GM18507 (cell line): ENCODE results near the gene TGM1.
A peak's percentile ranks its signal among the peaks of the same experiment; 100 is the strongest.

ENCODE experiments used
- DNase-seq: peaks from one replicate; pipeline ENCODE4 v3.0.0; 2011; ENCODE audit warnings: low read depth; ENCODE audit not compliant: insufficient read length; ENCODE audit errors: extremely low spot score
- FAIRE-seq: peaks from 2 replicates; lab custom pipeline; 2011; peaks lifted over from hg19 to GRCh38; lab: Jason Lieb, UNC

The TGM1 gene

DNA sequence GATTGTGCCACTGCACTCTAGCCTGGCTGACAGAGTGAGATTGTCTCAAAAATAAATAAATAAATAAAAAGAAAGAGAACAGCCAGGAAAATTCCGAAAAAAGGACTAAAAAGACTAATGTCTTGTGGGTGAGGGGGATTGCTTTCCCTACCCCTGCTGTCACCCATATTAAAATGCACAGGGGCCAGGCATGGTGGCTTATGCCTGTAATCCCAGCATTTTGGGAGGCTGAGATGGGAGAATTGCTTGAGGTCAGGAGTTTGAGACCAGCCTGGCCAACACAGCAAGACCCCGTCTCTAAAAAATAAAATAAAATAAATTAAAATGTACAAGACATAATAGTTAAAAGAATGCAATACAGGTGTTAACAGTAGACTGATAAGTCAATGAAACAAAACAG is 30.5 kb upstream of the TGM1 start:
- DNase-seq (no peak), FAIRE-seq (no peak)

DNA sequence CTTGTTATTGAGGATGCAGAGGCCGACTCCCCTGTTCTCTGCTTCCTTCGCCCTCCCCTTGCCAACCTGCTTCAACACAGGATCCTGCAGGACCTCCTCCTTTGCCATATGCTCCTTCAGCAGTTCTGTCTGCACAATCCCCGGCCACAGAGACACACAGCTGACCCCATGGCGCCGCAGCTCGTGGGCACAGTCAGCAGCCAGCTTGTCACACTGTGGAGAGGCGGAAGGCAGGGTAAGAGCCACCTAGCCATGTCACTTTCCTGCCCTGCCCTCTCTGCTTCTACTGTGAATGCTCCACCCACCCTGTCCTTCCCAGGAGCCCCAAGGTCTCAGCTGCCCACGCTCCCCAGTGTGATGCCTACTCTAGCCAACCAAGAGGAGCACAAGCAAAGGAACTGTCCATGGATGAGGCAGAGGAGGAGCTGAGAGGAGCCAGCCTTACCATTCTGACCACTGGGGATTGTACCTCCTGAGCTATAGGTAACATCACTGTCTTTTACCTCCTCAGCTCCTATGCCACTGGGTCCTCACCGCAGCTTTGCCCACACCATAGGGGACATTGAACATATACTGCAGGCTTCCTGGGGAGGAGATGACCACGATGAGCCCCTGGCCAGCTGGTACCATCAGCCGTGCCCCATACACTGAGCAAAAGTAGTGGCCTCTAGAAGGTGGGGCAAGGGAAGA is 29.3 kb upstream of the TGM1 start:
- DNase-seq: no peak
- no peak for FAIRE-seq

DNA sequence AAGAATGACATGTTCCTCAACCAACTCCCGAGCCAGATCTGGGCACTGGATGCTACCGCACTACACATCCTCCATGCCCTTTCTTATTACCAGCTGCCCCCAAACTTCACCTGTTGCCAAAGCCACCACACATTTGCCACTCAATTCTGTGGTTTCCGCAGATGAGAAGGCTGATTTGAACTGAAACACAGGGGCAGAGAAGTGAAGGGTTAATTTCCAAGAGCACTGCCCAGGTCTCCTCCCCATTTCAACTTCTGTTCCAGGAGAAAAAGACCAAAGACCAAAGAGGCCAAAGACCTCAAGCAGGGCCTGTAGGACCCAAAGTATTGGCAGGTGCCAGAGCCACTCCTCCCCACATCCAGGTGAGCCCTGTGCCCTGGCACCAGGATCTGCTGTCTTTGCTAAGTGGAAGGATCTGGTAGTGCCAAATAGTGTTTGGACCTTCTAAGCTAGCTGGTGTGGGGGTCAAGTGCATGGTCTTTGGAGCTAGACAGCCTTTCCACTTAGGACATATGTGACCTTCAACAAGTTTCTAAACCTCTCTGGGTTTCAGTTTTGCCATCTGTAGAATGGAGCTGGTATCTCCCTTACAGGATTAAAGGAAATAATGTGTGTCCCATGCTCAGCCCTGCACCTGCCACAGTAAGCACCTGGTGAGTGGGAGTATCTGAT is 28.6 kb upstream of the TGM1 start:
- no peak for FAIRE-seq

DNA sequence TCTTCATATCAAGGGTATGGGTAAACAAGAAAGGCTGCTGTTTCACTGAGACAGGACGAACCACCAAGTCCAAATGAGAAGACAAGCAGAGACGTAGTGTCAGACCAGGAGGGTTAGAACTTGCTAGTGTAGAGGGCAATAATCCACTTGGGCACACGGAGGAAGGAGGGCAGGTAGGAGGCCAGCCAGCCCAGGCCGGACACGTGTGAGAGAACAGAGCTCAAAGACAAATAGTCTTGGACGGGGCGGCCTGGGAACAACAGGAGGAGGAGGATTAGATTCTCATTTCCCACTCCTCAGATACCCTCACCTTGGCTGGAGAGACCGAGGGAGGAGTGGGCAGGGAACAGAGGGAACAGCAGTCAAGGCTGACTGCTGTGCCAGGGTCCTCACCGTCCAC is 27.8 kb upstream of the TGM1 start:
- FAIRE-seq (no peak), DNase-seq (no peak)

More for the DNA sequence above, 28.6 kb upstream of the TGM1 start:
- no peak for DNase-seq

DNA sequence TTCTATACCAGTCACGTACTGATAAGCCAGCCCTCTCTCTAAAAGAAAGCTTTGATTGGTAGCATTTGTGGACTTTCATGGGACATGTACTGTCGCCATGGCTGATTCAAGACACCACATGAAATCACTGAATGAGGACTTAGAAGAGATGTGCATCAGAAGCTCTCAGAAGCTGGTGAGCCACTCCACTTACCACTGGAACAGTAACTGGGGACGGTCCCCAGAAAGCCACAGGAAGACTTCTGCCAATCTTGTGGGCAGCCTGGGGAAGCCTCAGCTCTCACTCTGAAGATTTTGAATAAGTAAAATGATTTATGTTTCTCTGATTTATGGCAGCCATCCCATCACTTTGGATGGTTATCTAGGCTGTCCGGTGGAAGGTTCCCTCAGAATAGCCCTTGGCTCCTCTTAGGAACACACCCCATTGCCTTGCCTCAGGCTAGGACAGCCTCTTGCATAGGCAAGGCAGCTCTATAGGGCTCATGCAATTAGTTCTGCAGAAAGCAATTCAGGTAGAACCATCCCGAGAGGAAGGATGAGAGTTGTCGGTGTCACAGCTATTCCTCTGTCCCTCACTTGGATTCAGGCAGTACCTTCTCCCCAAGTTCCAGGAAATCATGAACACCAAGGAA is 26.8 kb upstream of the TGM1 start:
- DNase-seq (no peak), FAIRE-seq (no peak)

DNA sequence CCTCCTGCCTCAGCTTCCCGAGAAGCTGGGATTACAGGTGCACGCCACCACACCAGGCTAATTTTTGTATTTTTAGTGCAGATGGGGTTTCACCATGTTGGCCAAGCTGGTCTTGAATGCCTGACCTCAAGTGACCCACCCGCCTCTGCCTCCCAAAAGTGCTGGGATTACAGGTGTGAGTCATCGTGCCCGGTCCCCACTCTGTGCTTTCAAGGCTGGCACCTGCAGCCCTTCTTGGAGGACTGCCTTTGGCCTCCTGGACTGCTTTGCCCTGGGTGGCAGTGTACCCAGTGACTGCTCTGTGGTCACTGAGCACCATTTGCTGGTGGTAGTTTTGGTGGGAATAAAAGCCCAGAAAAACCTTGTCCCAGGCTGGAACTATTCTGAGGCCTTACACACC is 24.0 kb upstream of the TGM1 start:
- DNase-seq (no peak), FAIRE-seq (no peak)

DNA sequence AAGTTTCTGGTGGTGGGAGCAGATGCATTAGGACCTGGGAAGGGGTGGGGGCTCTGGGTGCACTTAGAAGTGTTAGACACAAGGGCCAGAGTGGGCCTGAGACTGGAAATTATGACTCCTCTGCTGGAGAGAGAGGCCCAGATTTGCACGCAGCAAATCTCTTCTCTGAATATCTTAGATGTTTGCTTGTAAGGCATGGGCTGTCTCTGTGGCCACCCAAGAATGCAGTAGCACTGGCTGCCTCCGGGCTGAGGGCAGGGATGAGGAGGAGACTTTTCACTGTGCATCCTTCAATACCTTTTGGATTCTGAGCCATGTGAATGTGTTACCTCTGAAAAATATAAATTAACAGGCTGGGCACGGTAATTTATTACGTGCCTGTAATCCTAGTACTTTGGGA is 22.4 kb upstream of the TGM1 start:
- no peak for DNase-seq
- no peak for FAIRE-seq

DNA sequence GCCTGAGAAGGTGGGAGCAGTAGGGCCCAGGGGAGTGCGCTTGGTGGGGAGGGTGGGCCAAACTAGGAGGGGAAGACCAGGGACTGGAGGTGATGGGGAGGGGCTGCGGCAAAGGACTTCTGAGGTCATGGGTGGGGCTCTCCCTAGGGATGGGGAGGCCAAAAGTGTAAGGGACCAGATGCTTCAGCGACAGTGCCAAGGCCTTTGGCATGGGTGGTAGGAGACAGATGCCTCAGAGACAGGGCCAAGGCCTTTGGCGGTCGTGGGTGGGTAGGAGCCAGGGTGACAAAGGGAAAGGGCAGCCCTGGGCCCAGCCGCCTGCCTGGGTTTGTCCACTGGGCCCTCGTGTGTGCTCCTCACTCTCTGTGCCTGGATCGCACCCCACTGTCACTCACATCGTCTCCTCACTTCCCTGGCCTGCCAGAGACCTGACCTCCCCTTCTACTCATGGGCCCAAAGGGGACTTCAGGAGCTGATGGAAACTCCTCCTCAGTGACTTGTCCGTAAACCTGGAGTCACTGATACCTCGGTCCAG is 21.6 kb upstream of the TGM1 start:
- no peak for DNase-seq
- no peak for FAIRE-seq

DNA sequence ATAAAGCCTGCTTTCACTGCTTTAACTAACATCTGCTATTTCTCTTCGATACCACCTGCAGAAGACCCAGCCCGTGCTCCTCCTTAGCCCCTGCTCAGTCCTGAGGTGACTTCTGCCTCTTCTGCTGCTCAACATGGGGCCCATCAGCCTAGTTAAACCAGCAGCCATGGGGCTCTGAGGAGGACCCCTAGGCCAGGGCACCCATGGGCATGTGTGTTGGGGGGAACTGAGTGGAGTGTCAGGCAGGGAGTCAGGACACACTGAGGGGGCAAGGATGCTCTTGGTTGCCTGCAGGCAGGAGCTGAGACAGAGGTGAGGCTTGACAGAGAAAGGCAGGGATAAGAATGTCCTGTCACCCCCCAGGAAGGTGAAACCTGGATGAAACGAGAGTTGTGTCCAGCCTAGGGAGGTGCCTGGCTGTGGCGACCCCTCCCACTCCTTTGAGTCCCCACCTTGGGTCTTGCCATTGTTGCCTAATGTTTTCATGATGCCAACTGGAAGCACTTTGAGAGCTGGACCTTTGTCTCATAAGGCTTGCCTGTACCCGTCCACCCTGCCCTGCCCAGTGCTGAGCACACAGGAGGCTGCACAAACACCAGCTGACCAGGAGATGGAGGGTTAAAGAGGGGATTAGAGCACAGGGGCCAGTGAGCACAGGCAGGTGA is 21.0 kb upstream of the TGM1 start:
- FAIRE-seq: no peak

DNA sequence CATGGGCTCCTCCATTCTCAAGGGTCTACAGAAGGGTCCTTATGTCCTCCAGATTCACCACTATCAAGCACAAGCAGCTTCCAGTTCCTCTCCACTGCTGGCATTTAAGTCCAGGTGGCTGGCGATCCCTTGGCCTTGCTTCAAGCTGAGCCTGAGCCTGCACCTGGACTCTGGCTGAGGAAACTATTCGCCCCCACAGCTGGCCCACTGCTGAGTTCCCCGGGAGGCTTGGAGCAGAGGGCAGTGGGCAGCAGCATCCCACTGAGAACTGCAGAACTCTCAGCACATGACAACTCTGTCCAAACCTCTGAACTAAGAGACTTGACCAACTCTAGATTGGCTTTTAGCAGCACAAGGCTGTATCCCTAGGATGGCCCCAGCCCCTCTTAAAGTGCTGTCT is 19.8 kb upstream of the TGM1 start:
- FAIRE-seq: no peak
- no peak for DNase-seq

More for the DNA sequence above, 21.0 kb upstream of the TGM1 start:
- DNase-seq: no peak

DNA sequence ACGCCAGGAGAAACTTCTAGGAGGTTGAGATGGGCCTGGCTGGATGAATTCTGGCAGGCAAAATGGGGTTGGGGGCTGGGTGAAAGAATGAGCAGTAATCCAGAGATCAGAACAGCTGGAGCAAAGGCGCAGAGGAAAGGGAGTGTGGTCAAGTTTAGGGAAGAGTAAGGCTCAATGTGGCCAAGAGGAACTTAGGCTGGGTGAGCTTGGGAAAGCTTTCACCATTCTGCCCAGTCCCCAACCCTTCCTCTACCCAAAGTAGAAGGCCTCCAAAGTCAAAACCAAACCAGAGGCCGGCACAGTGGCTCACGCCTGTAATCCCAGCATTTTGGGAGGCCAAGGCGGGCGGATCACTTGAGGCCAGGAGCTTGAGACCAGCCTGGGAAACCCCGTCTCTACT is 18.7 kb upstream of the TGM1 start:
- no peak for FAIRE-seq
- DNase-seq: no peak

DNA sequence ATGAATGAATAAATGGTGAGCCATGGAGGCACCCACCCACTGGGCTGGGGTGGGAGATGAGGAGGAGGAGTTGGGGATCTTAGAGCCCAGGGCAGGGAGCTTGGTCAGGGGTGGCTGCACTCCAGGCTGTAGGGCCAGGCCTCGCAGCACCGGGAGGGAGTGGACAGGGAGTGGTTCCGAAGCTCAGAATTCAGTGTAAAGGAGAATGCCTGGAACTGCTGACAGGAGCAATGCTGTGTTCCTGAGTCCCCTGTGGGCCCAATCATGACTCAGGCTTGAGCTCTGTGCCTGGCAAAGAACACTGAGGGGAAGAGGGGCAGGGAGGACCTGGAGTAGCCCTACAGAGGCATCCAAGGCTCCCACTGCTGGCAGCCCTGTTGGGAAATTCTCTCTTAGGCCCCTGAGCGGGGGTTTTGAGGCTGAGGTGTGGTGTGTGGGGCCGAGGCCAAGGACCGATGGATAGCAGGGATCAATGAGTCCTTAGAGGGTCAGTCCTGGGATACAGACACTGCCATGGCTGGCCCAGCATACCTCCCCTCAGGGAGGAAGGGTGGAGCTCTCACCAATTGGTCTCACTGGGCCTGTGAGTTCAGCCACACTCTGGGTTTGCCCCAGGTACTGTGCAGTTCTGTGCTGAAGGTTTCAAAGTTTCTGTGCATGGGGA is 18.0 kb upstream of the TGM1 start:
- DNase-seq: no peak
- no peak for FAIRE-seq

DNA sequence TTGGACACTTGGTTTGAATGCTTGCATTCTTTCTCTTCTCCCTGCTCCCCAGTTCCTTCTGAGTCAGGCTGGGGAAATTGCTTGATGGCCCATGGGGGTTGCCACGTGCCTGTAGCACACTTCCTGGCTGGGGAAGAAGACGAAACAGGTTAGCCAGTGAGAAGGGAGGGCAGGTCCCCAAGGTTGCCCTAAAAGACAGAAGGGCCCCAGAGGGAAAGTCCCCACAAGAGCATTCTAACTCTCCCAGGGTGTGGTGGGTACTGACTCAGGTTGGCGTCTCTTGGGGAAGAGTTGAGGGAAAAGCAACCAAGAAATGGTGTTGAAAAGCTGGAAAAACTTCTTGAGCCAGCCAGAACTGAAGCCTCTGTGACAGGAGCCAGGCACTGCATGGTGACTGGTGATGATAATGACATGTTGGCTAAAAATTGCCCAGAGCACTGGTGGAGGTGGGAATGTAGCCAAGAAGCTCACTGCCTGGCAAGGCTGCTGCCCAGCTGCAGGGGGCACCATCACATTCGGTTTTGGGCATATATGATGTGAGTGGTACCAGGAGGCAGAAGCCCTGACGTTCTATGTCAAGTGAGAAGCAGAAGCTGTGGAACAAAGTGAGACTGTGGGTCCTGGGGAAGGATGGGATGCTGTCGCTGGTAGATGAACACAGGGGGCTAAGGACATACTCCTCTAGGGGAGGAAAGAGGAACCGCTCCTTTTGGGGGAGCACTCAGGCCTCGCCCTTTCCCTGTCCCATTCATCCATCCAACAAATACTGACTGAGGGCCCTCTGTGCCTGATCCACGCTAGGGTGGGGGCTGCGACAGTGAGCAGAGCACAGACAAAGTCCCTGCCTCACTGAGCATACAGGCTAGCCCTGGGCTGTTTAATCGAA is 16.6 kb upstream of the TGM1 start:
- FAIRE-seq (peak; percentile 82), DNase-seq (no peak)

DNA sequence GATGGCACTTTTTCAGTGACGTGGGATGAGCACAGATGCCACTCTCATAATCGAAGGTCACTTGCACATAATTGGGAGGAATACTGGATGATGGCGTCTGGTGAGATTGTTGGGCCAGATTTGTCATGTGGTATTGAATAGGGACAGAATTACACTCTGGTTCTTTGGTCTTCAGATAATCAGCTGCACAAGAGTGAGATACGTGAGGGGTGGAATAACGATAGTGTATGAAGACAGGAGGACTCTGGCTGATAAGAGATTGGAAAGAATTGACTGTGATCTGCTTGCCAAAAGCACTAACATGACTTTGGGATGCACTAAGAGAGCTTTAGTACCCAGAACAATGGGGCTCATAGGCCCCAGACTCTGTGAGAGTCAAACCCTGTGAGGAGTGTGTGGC is 15.4 kb upstream of the TGM1 start:
- FAIRE-seq (no peak), DNase-seq (no peak)

DNA sequence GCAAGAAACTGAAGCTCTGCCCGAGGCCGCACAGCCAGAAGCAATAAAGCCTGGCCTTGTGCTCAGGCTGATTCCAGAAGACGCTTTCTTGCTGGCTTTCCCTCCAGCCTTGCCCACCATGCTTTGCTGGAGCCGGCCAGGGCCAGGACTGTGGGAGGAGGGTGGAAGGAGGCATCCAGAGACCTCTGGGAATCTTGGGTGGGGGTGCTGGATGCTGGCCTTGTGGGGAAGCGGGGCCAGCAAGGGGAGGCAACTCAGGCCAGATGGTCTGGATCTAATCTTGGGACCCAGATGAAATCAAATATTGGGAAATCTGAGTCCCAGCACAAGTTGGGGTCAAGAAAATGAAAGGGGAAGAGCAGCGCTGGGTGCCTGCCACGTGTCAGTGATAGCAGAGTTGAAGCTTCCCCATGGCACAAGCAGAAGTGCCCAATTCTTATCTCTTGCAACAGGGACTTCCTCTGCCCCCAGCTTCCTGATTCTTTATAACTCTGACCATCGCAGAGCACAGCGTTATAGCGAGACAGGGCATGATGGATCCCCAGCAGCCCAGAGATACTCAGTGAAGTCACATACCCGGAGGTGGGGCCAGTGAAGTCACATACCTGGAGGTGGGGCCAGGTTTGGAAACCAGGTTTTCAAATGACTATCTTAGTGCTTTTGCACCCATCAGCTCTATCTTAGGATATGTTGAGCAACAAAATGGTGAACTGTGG is 14.8 kb upstream of the TGM1 start:
- no peak for DNase-seq
- FAIRE-seq: no peak

DNA sequence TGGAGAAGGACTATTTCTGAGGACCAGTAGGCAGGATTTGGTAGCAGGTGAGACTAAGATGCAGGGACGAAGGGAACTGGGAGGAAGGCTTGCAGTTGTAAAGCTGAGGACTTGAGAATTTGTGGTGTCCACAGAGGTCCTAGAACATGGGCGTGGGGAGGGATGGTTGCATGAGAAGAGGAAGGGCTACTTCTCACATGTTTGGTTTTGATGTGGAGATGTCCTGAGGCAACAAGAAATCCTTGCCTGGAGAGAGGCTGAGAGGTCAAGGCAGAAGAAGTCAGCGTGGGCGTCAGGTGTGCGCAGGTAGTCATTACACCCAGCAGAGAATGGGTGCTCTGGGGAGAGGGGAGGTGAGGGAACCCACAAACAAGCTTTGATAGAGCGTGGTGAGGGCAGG is 14.1 kb upstream of the TGM1 start:
- no peak for DNase-seq
- no peak for FAIRE-seq

DNA sequence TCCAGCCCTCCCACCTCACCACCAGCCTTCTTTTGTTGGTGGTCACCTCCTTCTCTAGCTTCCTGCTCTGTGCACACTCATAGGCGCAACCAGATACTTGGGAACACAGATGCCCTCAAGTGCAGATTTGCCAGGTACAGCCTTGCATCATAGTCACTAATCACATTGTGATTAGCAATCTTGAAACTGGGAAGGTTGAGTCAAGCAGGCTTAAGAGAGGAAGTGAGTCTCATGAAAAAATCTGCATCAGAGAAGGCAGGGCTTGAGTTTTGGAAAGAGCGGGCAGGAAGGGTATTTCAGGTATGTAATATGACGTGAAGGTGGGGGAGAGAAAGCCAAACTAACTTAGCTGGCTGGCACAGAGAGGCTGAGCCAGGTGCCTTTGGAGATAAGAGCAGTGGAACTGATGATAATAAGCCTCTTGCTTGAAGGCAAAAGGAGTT is 11.1 kb upstream of the TGM1 start:
- peak; percentile 50 for DNase-seq
- FAIRE-seq: peak; percentile 90

DNA sequence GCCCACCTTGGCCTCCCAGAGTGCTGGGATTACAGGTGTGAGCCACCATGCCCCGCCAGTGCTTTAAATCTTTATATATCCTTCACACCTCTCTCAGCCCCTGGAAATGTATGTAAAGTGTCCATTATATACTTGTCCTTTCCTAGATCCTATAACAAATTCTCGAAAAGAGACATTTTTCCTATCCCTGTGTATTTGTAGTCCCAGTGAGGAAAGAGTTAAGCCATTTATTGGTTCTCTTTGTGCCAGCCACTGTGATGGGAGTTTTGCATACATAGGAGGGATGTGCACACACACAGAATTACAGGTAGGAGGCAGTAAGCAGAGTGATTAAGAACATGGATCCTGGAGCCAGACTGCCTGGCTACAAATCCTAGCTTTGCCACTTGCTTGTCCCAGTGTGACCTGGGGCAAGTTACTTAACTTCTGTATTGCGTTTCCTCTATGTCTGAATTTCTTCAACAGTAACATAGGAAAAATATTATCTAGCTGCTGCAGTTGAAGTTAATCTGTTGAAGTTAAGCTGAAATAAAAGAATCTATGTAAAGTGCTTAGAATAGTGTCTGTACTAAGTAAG is 10.5 kb upstream of the TGM1 start:
- DNase-seq (no peak), FAIRE-seq (no peak)
